LHCN-M2 (cell line): Measurements from ENCODE around the gene CLEC1A. TPM values are rescaled to one million over a fixed set of nuclear protein-coding genes. Genes with fewer than 3 reads are reported as not detected.

Experiments
- DNase-seq: peaks from one replicate; pipeline ENCODE4 v3.0.0-alpha.2; 2012; ENCODE audit warnings: low read depth
- total RNA-seq: library from RNA; depleted of rRNA; stranded (reverse); fragments of >200 nt; gene quantifications from 2 replicates; pipeline ENCODE4 v1.2.3, GENCODE V29; 2014

Gene CLEC1A
- total RNA-seq, 1 experiment from 2014 or later: not detected

DNA sequence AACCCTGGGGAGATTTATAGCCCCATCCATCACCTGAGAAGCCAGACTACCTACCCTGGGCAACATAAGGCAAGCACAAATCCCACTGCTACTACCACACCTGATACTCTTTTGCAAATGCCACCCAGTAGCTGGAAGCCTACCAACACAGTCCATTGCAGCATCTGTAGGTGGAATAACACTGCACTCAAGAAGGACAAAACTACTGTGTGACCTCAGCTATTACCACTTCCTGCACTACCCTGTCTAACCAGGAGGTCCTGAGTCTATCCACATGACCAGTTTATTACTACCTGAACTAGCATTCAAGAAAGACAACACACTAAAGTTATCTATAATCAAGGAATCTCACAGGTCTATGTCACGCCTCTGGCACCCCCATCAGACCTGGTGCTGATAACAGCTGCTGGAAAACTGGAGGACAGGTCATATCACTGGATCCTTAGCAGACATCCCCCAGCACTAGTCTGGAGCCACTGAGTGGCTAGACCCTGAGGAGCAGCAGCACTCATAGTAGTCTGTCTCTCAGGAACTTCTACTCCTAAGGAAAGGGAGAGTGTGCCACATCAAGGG, 2.9 kb upstream of the CLEC1A start:
- DNase-seq: no peak

DNA sequence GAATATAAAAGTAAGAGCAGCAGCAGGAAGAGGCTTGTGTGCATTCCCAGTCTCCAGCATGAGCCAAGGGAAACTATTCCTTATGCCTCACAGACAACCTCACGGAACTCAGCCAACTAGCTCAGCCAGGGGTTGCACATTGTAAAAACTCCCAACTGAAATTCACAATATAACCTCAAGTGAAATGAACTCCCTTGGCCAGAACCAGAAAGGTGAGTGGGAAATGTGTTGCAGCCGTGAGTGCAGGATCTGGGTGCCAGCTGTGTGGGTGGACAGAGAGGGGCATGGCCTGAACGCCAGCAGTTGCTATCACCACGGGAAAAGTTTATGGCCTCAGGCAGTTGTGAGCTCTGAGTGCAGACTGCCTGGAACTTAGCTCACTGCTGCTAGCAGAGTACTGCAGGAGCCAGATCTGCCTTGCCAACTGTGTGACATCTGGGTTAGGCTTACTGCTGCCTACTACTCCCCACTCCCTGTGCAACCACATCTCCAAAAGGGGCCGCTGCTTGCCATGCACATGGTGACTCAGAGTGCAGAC, 2.3 kb upstream of the CLEC1A start:
- no peak for DNase-seq

DNA sequence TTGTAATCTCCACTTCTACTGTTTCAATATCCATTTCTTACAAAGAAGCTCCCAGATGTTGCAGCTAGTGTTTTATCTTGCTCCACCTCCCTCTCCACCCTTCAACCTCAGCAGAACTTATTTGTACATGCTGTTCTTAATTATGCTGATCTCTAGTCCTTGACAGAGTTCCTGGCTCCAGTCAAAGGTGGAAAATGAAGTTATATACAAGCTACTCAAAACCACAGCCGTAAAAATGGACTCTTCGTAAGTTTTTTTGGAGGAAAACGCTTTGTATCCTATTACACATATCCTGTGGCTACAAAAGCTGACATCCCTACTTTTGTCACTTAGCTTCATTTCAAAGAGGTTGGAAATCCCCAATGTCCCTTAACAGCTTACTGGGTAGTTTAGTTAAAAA, 1.3 kb downstream of the CLEC1A start:
- DNase-seq: no peak

DNA sequence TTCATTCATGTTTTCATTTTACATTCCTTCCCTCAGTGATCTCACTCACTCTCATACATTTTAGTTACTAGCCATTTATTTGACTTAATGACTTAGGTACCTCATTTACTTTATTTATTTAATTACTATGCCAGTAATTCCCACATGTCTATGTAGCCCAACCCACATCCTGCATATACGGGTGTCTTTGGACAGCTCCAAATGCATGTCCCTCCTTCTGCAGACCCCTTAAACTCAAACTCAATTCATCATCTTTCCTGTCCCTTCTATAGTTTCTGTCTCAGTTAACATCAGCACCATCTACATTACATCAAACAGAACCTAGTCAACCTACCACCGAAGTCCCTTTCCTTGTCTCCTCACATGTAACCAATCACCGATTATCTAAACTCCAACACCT, 2.8 kb downstream of the CLEC1A start:
- DNase-seq: no peak

DNA sequence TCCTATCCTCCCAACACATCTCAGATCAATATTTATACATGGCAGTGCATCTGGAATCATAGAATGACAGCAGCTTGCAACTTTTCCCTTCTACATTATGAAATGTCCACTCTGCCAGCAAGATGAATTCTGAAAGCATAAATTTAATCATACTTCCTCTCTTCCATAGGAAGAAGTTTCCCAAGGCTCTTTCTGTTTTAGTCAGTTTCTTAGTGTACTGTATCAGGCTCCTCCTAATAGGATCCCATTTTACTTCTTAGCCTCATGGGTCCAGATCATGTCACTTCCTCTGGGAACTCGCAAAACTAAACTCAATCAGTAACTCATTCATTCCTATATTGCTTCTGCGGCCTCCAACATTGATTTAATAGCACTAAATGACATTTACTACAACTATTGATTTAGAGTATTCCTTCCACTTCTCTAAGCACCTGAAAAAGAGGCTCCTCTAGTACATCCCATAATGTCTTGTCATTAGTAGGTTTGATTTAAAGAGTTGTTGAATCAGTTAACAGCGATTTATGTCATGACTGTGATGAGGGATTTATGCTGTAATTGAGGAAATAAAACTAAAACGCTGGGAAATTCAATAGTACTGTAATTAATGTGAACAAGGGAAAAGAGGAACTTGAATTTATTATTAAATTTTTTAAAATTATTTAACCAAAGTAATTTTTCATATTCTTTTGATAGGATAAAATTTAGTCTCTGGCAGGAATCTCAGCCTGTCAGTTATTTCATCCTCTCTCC, 4.0 kb downstream of the CLEC1A start:
- DNase-seq: no peak

DNA sequence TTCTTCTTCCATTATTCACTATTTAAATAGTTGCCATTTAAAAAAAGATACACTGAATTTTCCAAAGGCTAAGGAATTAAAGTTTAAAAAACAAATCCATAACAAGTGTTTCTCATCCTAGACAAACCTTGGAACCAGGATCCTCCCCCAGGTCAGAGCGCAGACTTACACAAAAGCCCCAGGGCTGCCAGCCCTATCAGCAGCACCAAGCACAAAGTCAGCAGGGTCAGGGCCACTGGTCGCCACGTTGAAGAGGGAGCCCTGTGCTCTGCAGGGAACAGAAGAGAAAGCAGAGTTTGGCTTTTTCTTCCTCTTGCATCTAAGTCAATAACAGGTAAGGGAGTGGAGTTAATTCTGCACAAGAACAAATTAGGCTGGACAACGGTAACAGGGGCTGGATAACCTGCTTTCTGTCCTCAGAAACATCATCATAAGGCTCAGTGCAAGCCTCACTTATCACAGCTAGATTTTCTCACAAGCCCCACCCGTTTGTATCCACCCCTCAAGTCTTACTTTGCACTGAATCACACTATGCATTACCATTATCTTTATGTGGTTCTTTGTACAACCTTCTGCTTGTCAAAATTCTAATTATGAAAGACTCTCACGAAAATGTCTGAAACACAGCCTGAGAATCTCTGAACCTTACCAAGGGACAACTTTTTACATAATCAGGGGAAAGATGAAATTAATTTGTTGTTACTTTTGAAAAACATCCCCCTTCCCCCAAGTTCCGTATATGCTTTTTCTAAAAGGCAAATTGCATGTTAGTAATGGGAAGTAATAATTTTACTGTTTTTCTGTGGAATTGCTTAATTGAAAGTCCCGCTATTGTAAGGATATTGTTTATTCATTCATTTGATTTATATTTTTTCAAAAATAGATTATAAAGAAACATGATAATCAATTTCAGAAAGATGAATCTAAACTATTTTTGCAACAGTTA, 9.6 kb downstream of the CLEC1A start:
- DNase-seq: no peak

DNA sequence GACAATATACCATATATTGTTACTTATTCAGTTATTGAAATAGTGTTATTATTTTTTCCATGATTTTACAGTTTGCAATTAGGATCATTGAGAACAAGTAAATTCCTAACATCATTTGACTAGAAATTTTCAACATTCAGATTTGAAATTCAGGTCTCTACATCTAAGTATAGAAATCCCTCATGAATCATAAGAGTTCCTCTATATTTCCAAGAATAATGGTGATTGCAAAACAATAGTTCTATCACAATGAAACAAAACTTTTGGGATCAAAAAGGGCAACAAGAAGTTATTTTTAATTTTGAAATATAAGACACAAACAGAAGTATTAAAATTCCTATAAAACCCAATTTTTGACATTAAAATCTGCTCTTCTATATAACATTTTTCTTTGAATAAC, 10.8 kb downstream of the CLEC1A start:
- DNase-seq: no peak

DNA sequence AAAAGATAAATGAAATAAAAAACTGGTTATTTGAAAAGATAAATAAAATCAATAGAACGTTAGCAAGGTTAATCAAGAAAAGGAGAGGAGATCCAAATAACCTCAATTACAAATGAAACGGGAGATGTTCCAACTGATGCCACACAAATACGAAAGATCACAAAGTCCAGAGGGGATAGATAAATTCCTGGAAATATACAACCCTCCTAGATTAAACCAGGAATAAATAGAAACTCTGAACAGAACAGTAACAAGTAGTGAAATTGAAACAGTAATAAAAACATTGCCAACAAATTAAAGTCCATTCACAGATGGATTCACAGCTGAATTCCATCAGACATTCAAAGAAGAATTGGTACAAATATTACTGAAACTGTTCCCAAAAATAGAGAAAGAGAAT, 12.4 kb downstream of the CLEC1A start:
- no peak for DNase-seq

DNA sequence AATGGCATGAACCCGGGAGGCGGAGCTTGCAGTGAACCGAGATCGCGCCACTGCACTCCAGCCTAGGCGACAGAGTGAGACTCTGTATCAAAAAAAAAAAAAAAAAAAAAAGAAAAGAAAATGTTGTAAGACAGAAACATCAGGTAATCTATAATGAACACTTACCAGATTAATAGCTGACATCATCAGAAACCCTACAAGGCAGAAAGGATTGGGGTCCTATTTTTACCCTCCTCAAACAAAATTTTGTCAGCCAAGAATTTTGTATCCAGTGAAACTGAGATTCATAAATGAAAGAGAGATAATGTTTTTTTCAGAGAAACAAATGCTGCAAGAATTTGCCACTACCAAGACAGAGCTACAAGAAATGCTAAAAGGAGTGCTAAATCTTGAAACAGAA, 14.1 kb downstream of the CLEC1A start:
- no peak for DNase-seq

DNA sequence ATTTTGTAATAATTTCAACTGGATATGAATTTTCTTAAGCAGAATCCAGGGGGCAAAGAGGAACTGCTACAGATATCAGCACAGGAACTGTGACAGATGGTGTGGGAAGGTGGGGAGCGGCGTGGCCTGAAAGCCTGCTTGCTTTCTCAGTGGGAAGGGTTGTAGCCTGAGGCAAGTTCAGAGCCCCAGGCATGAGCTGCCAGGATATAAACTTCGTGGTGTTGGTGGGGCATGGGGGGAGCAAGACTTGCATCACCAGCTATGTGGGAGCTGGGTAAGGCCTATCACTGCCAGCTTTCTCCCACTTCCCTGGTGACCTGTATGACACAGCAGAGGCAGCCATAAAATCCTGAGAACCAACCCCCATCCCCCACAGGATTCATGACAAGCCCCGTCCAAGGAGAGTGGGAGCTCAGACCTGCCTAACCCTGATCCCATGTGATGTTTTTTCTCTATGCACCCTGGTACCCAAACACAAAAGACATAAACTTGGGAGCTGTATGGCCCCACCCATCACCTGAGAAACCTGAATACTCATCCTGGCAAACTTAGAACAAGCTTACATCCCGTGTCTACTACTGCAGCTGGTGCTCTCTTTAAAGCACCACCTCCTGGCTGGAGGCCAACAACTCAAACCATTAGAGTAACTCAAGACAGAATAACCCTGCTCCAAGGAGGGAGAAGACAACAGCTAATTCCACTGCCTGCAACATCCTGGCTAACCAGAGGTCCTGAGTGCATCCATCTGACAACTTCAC, 16.5 kb downstream of the CLEC1A start:
- DNase-seq: no peak

DNA sequence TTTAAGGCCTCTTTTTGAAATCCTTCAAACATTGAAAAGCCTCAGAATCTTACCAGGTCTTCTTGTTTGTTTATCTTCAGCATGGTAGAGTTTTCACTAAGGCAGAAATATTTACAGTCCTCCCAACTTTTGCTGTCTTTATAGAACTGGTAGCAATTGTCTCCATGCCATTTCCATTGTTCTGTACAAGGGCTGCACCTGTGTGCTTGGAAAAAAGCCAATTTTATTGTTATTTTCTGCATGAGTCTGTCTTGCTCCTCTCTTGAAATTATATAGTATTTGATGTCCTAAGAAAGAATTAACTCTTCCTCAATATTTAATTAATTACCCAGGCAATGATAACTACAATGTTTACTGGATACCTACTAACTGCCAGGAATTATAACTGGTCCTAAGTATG, 23.3 kb downstream of the CLEC1A start:
- DNase-seq: no peak

DNA sequence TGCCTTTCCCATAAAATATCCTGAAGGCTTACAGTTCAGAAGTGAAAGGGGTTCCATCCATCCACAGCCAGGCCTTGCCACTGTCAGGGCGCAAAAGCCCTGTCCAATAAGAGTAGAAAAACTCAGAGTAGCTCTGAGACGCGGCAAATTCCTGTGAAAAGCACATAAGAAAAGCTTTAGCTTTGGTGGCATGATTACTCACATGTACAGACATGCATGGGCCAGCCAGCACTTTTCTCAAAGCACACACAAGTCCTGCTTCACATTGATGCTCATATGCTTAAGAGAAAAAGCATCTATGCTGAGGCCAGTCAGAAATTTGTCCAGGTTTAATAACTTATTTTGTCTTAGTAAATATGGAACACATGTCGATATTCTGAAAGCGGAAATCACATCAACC, 25.5 kb downstream of the CLEC1A start:
- DNase-seq: peak; percentile 1

DNA sequence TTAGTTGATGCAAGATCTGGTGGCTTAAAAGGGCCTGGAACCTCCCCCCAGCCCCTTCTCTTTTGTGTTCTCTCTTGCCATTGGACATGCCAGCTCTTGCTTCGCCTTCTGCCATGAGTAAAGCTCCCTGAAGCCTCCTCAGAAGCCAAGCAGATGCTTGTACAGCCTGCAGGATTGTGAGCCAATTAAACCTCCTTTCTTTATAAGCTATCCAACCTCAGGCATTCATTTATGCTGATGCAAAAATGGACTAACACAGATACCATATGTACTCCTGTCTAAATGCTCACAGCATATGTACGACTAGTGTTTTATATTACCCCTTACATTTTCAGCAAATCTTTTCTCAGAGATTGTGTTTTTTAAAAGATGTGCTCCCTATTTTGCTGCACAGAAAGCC, 26.7 kb downstream of the CLEC1A start:
- DNase-seq: no peak

DNA sequence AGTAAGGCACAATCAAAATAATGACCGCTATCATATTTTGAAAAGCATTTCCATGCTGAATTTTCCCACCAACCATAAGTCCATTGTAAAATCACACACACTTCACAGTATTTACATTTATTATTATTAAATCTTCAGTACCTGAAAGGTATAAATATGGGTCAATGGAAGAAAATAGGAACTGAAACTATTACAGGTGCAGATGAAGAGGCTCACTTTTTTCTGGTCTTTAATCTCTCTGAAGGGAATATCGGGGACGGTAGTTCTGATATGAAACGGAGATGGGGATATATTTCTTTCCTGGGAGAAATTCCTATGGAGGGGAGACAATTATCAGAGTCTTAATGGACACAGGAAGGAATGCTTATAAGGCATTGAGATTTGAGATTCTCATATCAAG, 28.4 kb downstream of the CLEC1A start:
- DNase-seq: no peak

DNA sequence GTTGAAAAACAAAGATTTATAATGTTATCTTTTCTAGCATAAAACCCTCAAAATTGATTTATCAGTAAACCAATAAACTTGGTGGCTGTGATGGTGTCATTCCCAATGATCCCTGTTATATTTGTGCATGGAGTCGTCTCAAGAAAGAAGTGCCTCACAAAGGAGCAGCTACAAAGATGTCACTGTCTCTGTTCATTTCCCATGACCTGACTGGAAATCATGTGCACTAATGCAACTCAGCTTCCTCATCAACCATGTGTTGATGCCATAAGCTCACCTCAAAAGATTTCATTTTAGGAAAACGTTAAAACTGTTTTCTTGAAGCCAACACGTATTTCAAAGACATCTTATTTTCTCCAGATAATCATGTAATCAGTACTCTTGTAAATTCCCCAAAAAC, 28.8 kb downstream of the CLEC1A start:
- no peak for DNase-seq

DNA sequence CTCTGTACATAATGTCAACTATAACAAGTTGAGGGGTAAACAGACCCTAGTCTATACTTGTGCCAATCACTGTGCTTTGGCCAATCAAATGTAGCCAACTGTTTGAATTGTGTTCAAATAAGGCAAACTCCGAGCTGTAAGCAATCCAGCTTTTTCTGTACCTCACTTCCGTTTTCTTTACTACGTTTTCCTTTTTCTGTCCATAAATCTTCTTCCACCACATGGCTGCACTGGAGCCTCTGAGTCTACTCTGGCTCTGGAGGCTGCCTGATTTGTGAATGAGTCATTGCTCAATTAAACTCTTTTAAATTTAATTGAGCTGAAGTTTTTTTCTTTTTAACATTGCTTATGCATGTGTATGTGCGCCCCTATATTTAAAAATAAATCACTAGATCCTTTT, 29.7 kb downstream of the CLEC1A start:
- DNase-seq: peak; percentile 8

DNA sequence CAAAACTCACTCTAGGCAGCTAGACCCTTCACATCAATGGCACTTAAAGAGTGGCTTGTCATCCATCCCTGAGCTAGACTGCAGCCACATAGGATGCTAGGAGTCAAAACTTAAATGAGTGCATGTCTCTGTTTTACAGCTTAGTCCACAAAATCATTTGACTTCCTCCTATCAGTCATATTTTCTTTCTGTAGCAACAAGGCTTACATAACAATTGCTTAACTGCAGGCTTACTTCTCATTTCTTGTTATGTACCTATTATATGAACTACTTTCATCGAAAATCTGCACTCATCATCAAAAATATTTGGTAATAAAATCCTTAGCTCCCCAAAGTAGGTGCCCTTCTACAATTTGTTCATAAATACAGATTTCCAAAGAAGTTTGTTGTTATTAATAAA, 30.1 kb downstream of the CLEC1A start:
- no peak for DNase-seq

DNA sequence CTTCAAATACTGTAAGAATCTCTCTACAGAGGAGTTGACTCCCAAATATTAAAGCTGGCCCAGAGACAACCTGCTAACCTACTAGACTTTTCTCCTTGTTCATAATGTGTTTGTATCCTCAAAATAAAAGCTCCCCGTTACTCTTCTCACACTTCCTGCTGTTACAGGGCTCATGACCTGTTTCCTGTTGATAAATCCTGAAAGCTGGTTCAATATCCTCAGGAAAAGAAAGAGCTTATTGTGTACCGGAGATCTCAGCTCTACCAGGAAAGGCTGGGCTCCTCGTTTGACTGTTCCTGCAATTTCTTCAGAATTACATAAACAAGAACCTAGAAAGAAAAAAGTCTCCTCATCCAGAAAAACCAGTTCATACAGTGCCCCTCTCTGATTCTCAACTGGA, 30.8 kb downstream of the CLEC1A start:
- DNase-seq: no peak

DNA sequence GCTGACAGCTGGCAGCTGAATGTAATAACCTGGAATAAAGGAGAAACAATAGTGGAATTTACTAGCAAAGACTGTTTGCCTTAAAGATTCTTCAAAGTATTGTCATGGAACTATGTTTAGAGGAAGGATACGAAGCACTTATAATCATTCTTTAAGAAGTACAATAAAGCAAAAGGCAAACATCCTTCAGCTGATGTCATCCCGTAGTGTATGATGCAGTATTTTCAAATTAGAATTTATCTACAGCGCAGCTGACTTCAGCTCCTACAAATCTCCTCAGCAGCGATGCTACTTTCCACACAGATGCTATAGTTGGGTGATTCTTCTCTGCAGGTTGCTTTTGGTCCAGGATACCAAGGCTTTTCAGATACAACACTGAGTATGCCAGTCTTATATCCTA, 31.5 kb downstream of the CLEC1A start:
- DNase-seq: no peak

DNA sequence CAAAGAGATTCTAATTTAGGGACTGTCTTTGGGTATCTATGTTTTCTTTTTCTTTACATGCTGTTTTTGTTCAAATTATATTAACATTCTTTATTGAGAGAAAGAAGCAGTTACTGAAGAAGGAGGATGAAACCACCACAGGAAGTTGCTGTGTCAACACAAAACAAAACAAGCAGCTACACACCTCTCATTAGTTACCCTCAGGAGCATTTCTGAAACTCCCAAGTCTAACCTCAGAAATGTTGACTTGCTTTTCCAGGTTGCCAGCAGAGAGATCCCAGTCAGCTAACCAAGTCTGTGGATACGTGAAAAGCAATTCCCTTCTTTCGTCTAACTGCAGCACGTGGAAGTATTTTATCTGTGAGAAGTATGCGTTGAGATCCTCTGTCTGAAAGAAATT, 33.5 kb downstream of the CLEC1A start:
- no peak for DNase-seq

DNA sequence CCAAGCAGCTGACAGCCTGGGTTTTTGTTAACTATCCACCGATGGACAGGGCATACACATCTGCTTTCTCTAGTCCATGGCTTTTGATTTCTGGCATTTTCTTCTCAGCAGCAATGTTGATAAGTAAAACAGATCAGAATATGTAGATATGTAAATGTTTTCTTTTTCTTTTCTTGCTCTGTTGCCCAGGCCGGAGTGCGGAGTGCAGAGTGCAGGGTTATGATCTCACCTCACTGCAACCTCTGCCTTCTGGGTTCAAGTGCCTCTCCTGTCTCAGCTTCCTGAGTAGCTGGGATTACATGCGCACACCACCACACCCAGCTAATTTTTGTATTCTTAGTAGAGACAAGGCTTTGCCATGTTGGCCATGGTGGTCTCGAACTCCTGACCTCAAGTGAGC, 40.4 kb downstream of the CLEC1A start:
- DNase-seq: no peak
